Subcutaneous abdominal adipose tissue (tissue), 5 donors: ENCODE data around the gene IGFN1.

Source experiments
- H3K27ac ChIP-seq: one replicate; pipeline ENCODE4 v1.7.0; 2013; ENCODE audit warnings: low read depth, mild to moderate bottlenecking, inconsistent platforms, low read length, moderate library complexity
- H3K27me3 ChIP-seq, 5 donors: one replicate each; pipeline ENCODE4 v1.7.0; 2013; ENCODE audit warnings: low read length in 5 of 5, inconsistent platforms in 1 of 5; ENCODE audit not compliant: control insufficient read depth in 5 of 5, insufficient read depth in 4 of 5
- H3K36me3 ChIP-seq, 5 donors: one replicate each; pipeline ENCODE4 v1.7.0; 2013; ENCODE audit warnings: low read length in 5 of 5; ENCODE audit not compliant: control insufficient read depth in 5 of 5, insufficient read depth in 5 of 5
- H3K4me1 ChIP-seq, 5 donors: one replicate each; pipeline ENCODE4 v1.7.0; 2013; ENCODE audit warnings: low read length in 5 of 5, mild to moderate bottlenecking in 3 of 5, moderate library complexity in 1 of 5; ENCODE audit not compliant: control insufficient read depth in 5 of 5, insufficient read depth in 5 of 5
- H3K4me3 ChIP-seq, 5 donors: one replicate each; pipeline ENCODE4 v1.7.0; 2013; ENCODE audit warnings: low read length in 5 of 5, low read depth in 1 of 5
- H3K9ac ChIP-seq, 5 donors: one replicate each; pipeline ENCODE4 v1.7.0; 2013; ENCODE audit warnings: low read length in 5 of 5, mild to moderate bottlenecking in 4 of 5, moderate library complexity in 3 of 5
- H3K9me3 ChIP-seq, 5 donors: one replicate each; pipeline ENCODE4 v1.7.0; 2013; ENCODE audit warnings: low read length in 5 of 5; ENCODE audit not compliant: control insufficient read depth in 5 of 5
- donor health status: healthy.
- donor health status: healthy.
- donor health status: healthy.
- donor health status: healthy.
- donor health status: healthy.

Gene IGFN1

GRCh38 chr1:201172999-201173610 is 17.5 kb upstream of the IGFN1 start:
- no peaks in the 10 kb centered on the region for H3K36me3 ChIP-seq
- H3K27ac ChIP-seq, result no peak overlapping the region
- no peak overlapping the region for H3K4me3 ChIP-seq
- H3K4me1 ChIP-seq, result peaks cover 0 to 18% (median 11%) of the 10 kb centered on the region in 5 donors
- H3K9me3 ChIP-seq, result no peaks in the 10 kb centered on the region
- H3K27me3 ChIP-seq, result peaks cover 0 to 2% (median 0%) of the 10 kb centered on the region in 5 donors
- H3K9ac ChIP-seq, result no peak overlapping the region

GRCh38 chr1:201173736-201174135 is 16.9 kb upstream of the IGFN1 start:
- H3K27ac ChIP-seq, result no peak overlapping the region
- no peak overlapping the region for H3K9ac ChIP-seq
- peaks cover 0 to 18% (median 11%) of the 10 kb centered on the region in 5 donors for H3K4me1 ChIP-seq
- H3K36me3 ChIP-seq, result no peaks in the 10 kb centered on the region
- H3K9me3 ChIP-seq, result no peaks in the 10 kb centered on the region
- H3K27me3 ChIP-seq, result peaks cover 0 to 2% (median 0%) of the 10 kb centered on the region in 5 donors
- no peak overlapping the region for H3K4me3 ChIP-seq

GRCh38 chr1:201175820-201176500 is 14.7 kb upstream of the IGFN1 start:
- H3K9me3 ChIP-seq, result no peaks in the 10 kb centered on the region
- H3K4me3 ChIP-seq, result no peak overlapping the region
- H3K4me1 ChIP-seq, result peaks cover 0 to 8% (median 6%) of the 10 kb centered on the region in 5 donors
- peaks cover 0 to 2% (median 0%) of the 10 kb centered on the region in 5 donors for H3K27me3 ChIP-seq
- H3K27ac ChIP-seq, result no peak overlapping the region
- no peaks in the 10 kb centered on the region for H3K36me3 ChIP-seq
- peak overlapping the region in 1 of 5 donors; percentile 11 for H3K9ac ChIP-seq

DNA sequence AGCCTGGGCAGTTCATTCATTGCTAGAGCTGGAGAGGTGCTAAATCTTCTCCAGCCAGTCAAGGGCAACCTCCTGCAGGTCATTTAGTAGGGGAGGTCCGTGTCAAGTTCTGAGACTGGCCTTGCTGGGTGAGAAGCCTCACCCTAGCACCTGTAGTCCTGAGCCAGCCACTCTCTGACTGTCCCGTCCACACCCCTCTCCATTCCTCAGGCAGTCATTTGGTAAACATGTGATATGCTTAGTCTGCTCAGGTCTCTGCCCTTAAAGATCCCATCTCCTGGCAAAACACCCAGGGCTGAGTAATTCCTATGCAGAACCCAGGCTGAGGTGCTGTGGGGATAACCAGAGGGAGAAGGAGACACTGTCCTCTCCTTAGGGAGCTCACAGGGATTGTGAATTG is 13.7 kb upstream of the IGFN1 start:
- Histone ChIP-seq H3K4me1 (no peaks in the 10 kb centered on the region), H3K27me3 (peaks cover 0 to 3% (median 0%) of the 10 kb centered on the region in 5 donors), H3K9ac (no peak overlapping the region), H3K4me3 (no peak overlapping the region), H3K9me3 (no peaks in the 10 kb centered on the region), H3K27ac (no peak overlapping the region), H3K36me3 (no peaks in the 10 kb centered on the region)

- H3K4me3 ChIP-seq, result no peak overlapping the region
- no peaks in the 10 kb centered on the region for H3K9me3 ChIP-seq
- no peaks in the 10 kb centered on the region for H3K36me3 ChIP-seq
- H3K27ac ChIP-seq, result no peak overlapping the region
- peaks cover 0 to 3% (median under 1%) of the 10 kb centered on the region in 5 donors for H3K27me3 ChIP-seq
- H3K4me1 ChIP-seq, result no peaks in the 10 kb centered on the region
- H3K9ac ChIP-seq, result no peak overlapping the region
Measured at GRCh38 chr1:201178718-201179117, 11.9 kb upstream of the IGFN1 start.

DNA sequence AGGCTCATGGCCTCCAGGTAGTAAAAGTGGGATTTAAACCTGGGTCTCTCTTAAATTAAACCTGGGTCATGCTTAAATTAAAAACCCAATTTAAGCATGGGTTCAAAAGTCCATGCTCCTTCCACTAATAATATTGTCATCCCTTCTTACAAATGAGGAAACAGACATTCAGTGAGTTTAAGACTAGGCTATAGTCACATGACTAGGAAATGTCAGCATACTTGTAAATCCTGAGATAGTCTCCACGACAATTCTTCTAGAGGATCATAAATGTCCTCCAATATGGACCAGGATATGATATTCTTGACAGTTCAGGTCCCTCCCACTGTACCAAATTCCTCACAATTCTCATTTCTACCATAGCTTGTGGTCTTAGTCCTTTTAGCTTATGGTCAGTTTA is 10.5 kb upstream of the IGFN1 start:
- Histone ChIP-seq H3K4me1 (no peaks in the 10 kb centered on the region), H3K27me3 (peaks cover 0 to 4% (median 2%) of the 10 kb centered on the region in 5 donors), H3K9ac (no peak overlapping the region), H3K36me3 (no peaks in the 10 kb centered on the region), H3K9me3 (no peaks in the 10 kb centered on the region), H3K27ac (no peak overlapping the region), H3K4me3 (no peak overlapping the region)

DNA sequence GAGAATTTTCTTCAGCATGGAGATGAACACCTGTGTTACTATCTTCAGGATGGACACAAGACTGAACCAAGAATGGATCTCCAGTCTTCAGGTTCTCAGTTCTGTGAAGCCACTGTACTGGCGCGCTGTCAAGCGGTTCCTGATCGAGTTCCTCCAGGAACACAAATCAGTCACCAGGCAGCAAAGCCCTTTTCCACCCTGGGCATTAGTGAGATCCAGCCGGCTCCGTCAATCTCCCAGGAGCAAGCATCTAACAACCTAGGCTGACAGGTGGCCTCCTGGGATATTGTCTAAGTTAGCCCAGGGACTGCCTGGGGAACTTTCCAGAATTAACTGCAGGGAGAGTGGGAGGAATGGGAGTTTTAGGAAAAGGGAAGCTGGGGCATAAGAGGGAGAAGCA is 9.7 kb upstream of the IGFN1 start:
- Histone ChIP-seq H3K27ac (no peak overlapping the region), H3K27me3 (peaks cover 0 to 4% (median 3%) of the 10 kb centered on the region in 5 donors), H3K36me3 (no peaks in the 10 kb centered on the region), H3K9ac (no peak overlapping the region), H3K4me1 (no peaks in the 10 kb centered on the region), H3K9me3 (no peaks in the 10 kb centered on the region), H3K4me3 (no peak overlapping the region)

GRCh38 chr1:201181323-201181722 is 9.3 kb upstream of the IGFN1 start:
- Histone ChIP-seq H3K9me3 (no peaks in the 10 kb centered on the region), H3K9ac (no peak overlapping the region), H3K36me3 (no peaks in the 10 kb centered on the region), H3K27me3 (peaks cover 0 to 4% (median 3%) of the 10 kb centered on the region in 5 donors), H3K4me3 (no peak overlapping the region), H3K4me1 (no peaks in the 10 kb centered on the region), H3K27ac (no peak overlapping the region)

DNA sequence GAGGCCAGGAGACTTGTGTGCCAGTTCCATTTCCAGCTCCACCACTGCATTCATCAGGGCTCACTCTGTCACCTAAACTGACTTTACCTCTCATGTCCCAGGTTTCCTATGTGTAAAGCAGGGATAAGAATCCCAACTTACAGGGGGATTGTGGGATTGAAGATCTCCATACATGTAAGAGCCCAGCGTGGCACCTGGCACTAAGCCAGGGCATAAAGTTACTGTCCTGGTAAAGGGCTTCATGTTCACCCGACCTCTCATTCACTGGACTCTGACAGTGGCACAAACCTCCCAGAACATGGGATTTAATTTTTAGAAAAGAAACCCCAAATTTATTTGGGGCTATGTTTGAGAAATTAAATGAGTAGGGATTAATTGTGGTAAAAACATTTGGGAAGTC is 8.9 kb upstream of the IGFN1 start:
- peaks cover 0 to 4% (median 3%) of the 10 kb centered on the region in 5 donors for H3K27me3 ChIP-seq
- H3K4me1 ChIP-seq, result no peaks in the 10 kb centered on the region
- H3K4me3 ChIP-seq, result no peak overlapping the region
- no peak overlapping the region for H3K9ac ChIP-seq
- no peaks in the 10 kb centered on the region for H3K36me3 ChIP-seq
- H3K9me3 ChIP-seq, result no peaks in the 10 kb centered on the region
- H3K27ac ChIP-seq, result no peak overlapping the region

- H3K27ac ChIP-seq, result no peak overlapping the region
- H3K9me3 ChIP-seq, result no peaks in the 10 kb centered on the region
- no peak overlapping the region for H3K4me3 ChIP-seq
- no peaks in the 10 kb centered on the region for H3K36me3 ChIP-seq
- no peak overlapping the region for H3K9ac ChIP-seq
- no peaks in the 10 kb centered on the region for H3K4me1 ChIP-seq
- peaks cover 0 to 4% (median 3%) of the 10 kb centered on the region in 5 donors for H3K27me3 ChIP-seq
Measured at GRCh38 chr1:201183209-201183608, 7.4 kb upstream of the IGFN1 start.
